GM19035 (cell line): Measurements from ENCODE around the gene MGLL.

Source experiments
- ATAC-seq: cut with Tn5 transposase; IDR thresholded peaks from one replicate; pipeline ENCODE4 v1.9.1; 2021; ENCODE audit not compliant: unreplicated experiment

The MGLL gene

GRCh38 chr3:127760791-127761440 is 61.4 kb downstream of the MGLL start:
- no peak for ATAC-seq

- ATAC-seq: no peak
Measured at GRCh38 chr3:127760361-127760760, 62.0 kb downstream of the MGLL start.

GRCh38 chr3:127759826-127760225 is 62.5 kb downstream of the MGLL start:
- no peak for ATAC-seq

GRCh38 chr3:127758013-127758412 is 64.3 kb downstream of the MGLL start:
- ATAC-seq: no peak

GRCh38 chr3:127755305-127755681 is 67.0 kb downstream of the MGLL start:
- peak; percentile 12 for ATAC-seq

GRCh38 chr3:127754411-127755304 is 67.7 kb downstream of the MGLL start:
- ATAC-seq: peak; percentile 30

- ATAC-seq: no peak
Measured at GRCh38 chr3:127753898-127754410, 68.4 kb downstream of the MGLL start.

- ATAC-seq: no peak
Measured at GRCh38 chr3:127753338-127753737, 69.0 kb downstream of the MGLL start.

- no peak for ATAC-seq
Measured at GRCh38 chr3:127751782-127752181, 70.5 kb downstream of the MGLL start.

GRCh38 chr3:127751163-127751621 is 71.1 kb downstream of the MGLL start:
- ATAC-seq: no peak

GRCh38 chr3:127750226-127751031 is 71.9 kb downstream of the MGLL start:
- ATAC-seq: no peak

- ATAC-seq: no peak
Measured at GRCh38 chr3:127749787-127750225, 72.5 kb downstream of the MGLL start.

- ATAC-seq: no peak
Measured at GRCh38 chr3:127749361-127749760, 73.0 kb downstream of the MGLL start.

- ATAC-seq: no peak
Measured at GRCh38 chr3:127748754-127749327, 73.5 kb downstream of the MGLL start.

- no peak for ATAC-seq
Measured at GRCh38 chr3:127747751-127748521, 74.4 kb downstream of the MGLL start.

- ATAC-seq: no peak
Measured at GRCh38 chr3:127747066-127747465, 75.2 kb downstream of the MGLL start.

GRCh38 chr3:127746400-127747057 is 75.8 kb downstream of the MGLL start:
- ATAC-seq: no peak

GRCh38 chr3:127745656-127746399 is 76.5 kb downstream of the MGLL start:
- no peak for ATAC-seq

GRCh38 chr3:127744875-127745274 is 77.4 kb downstream of the MGLL start:
- no peak for ATAC-seq
